Activated T-cell treated with anti-CD3 and anti-CD28 coated beads, Interleukin-2, amount 50 U/mL, for 1 hour (primary cell): ENCODE results near the gene PRDX6.
A peak's percentile ranks its signal among the peaks of the same experiment; 100 is the strongest.
"Not testable (repeated sequence)": the region's sequence is repeated elsewhere in the genome, so short reads cannot be mapped to it uniquely, and the experiment has no call there.

ENCODE experiments used
- DNase-seq: peaks from one replicate; pipeline ENCODE4 v3.0.0-alpha.2; 2020

Gene PRDX6

GRCh38 chr1:173477286-173478093 is at the start of gene PRDX6:
PRDX6 (plus strand) TSS chr1:173477335; CDS start chr1:173477398, 63 bp downstream.
- DNase-seq, result no peak

GRCh38 chr1:173429471-173430402 is 47.4 kb upstream of the PRDX6 start:
- peak; percentile 70 for DNase-seq

GRCh38 chr1:173430677-173431303 is 46.3 kb upstream of the PRDX6 start:
- DNase-seq, result no peak

GRCh38 chr1:173431304-173432045 is 45.7 kb upstream of the PRDX6 start:
- DNase-seq, result peak; percentile 82

GRCh38 chr1:173432331-173432730 is 44.8 kb upstream of the PRDX6 start:
- DNase-seq, result no peak

- no peak for DNase-seq
Observed at GRCh38 chr1:173433751-173434326, 43.3 kb upstream of the PRDX6 start.

GRCh38 chr1:173436841-173437428 is 40.2 kb upstream of the PRDX6 start:
- DNase-seq, result no peak

GRCh38 chr1:173438675-173439074 is 38.5 kb upstream of the PRDX6 start:
- no peak for DNase-seq

- DNase-seq, result no peak
Observed at GRCh38 chr1:173440430-173440829, 36.7 kb upstream of the PRDX6 start.

- no peak for DNase-seq
Observed at GRCh38 chr1:173444757-173445156, 32.4 kb upstream of the PRDX6 start.

- DNase-seq, result no peak
Observed at GRCh38 chr1:173445164-173445563, 32.0 kb upstream of the PRDX6 start.

- no peak for DNase-seq
Observed at GRCh38 chr1:173445656-173446055, 31.5 kb upstream of the PRDX6 start.

GRCh38 chr1:173447224-173447623 is 29.9 kb upstream of the PRDX6 start:
- no peak for DNase-seq

GRCh38 chr1:173448945-173449344 is 28.2 kb upstream of the PRDX6 start:
- no peak for DNase-seq

GRCh38 chr1:173451981-173452380 is 25.2 kb upstream of the PRDX6 start:
- DNase-seq, result no peak

- DNase-seq, result no peak
Observed at GRCh38 chr1:173453982-173454381, 23.2 kb upstream of the PRDX6 start.

- no peak for DNase-seq
Observed at GRCh38 chr1:173454966-173455524, 22.1 kb upstream of the PRDX6 start.

- DNase-seq, result no peak
Observed at GRCh38 chr1:173459885-173460284, 17.2 kb upstream of the PRDX6 start.

GRCh38 chr1:173462666-173463065 is 14.5 kb upstream of the PRDX6 start:
- DNase-seq, result not testable (repeated sequence)

GRCh38 chr1:173464185-173464584 is 12.9 kb upstream of the PRDX6 start:
- not testable (repeated sequence) for DNase-seq

- no peak for DNase-seq
Observed at GRCh38 chr1:173467426-173467825, 9.7 kb upstream of the PRDX6 start.
